CD4-positive, CD25-positive, alpha-beta regulatory T cell (primary cell): ENCODE results near the gene GRAPL. TPM values are rescaled to one million over a fixed set of nuclear protein-coding genes. Genes with fewer than 3 reads are reported as not detected.
"Not testable (repeated sequence)": the region's sequence is repeated elsewhere in the genome, so short reads cannot be mapped to it uniquely, and the experiment has no call there.

Experiments
- ATAC-seq, 2 donors: fragments of 150-1000 bp; cut with Tn5 transposase; one replicate each; pipeline ENCODE4 v1.10.0; 2021; ENCODE audit warnings: low read depth in 2 of 2, moderate number of reproducible peaks in 2 of 2, moderate library complexity in 1 of 2
- DNase-seq, 3 donors: peaks; one replicate each; pipeline versions ENCODE4 v3.0.0 to v3.0.0-alpha.2; 2012 to 2022; ENCODE audit warnings: mixed read lengths in 1 of 3
- H3K27ac ChIP-seq: one replicate; pipeline ENCODE4 v1.7.0; 2013; ENCODE audit warnings: mild to moderate bottlenecking, low read length; ENCODE audit not compliant: insufficient read depth, poor library complexity, severe bottlenecking
- H3K27me3 ChIP-seq: one replicate; pipeline ENCODE4 v1.7.0; 2013; ENCODE audit warnings: low read length; ENCODE audit not compliant: control insufficient read depth, insufficient read depth
- H3K36me3 ChIP-seq: one replicate; pipeline ENCODE4 v1.7.0; 2013; ENCODE audit warnings: mild to moderate bottlenecking, low read length, moderate library complexity; ENCODE audit not compliant: control insufficient read depth, insufficient read depth
- H3K4me1 ChIP-seq: 2 replicates; pipeline ENCODE4 v1.7.0; 2013; ENCODE audit warnings: mild to moderate bottlenecking, low read length; ENCODE audit not compliant: insufficient read depth, control insufficient read depth, poor library complexity, severe bottlenecking
- H3K4me3 ChIP-seq: one replicate; pipeline ENCODE4 v1.7.0; 2013; ENCODE audit warnings: low read depth, mild to moderate bottlenecking, low read length, moderate library complexity
- H3K9me3 ChIP-seq, 2 experiments: 1 replicate in 1 of 2; 2 replicates in 1 of 2; pipeline ENCODE4 v1.7.0; 2013; ENCODE audit warnings: low read length in 2 of 2, mild to moderate bottlenecking in 1 of 2, moderate library complexity in 1 of 2; ENCODE audit not compliant: control insufficient read depth in 2 of 2
- H3K27ac Mint-ChIP-seq, 3 donors: one replicate each; pipeline ENCODE4 v1.8.0; 2020 to 2022; ENCODE audit warnings: mild to moderate bottlenecking in 3 of 3, mixed read lengths in 3 of 3, moderate library complexity in 2 of 3
- H3K27me3 Mint-ChIP-seq: one replicate; pipeline ENCODE4 v1.8.0; 2022; ENCODE audit warnings: mild to moderate bottlenecking, mixed read lengths
- H3K36me3 Mint-ChIP-seq: one replicate; pipeline ENCODE4 v1.8.0; 2020; ENCODE audit warnings: mixed read lengths
- H3K4me1 Mint-ChIP-seq, 4 donors: one replicate each; pipeline ENCODE4 v1.8.0; 2020 to 2022; ENCODE audit warnings: mixed read lengths in 4 of 4, mild to moderate bottlenecking in 1 of 4
- H3K4me3 Mint-ChIP-seq, 4 donors: one replicate each; pipeline ENCODE4 v1.8.0; 2020 to 2022; ENCODE audit warnings: mild to moderate bottlenecking in 4 of 4, mixed read lengths in 4 of 4, moderate library complexity in 3 of 4
- H3K9me3 Mint-ChIP-seq, 7 donors: one replicate each; pipeline ENCODE4 v1.8.0; 2020 to 2022; ENCODE audit warnings: mixed read lengths in 7 of 7, mild to moderate bottlenecking in 3 of 7, moderate library complexity in 2 of 7
- polyA plus RNA-seq, 4 donors: library from polyadenylated mRNA; unstranded; fragments of 300-500 nt; fragmentation: Illumina TruSeq; gene quantifications; one replicate each; pipeline ENCODE4 v1.2.3, GENCODE V29; 2021
- total RNA-seq: library from RNA; stranded (reverse); gene quantifications from one replicate; pipeline ENCODE4 v1.2.3, GENCODE V29; 2022

Gene GRAPL
- total and polyA plus RNA-seq, 5 donors from 2014 or later, result 0.80 to 37.1 (median 1.4) TPM

GRCh38 chr17:19142419-19142818 lies 15.0 kb downstream of the GRAPL start:
- H3K27ac ChIP-seq, H3K4me1 Mint-ChIP-seq, H3K27me3 Mint-ChIP-seq, H3K27ac Mint-ChIP-seq, H3K4me3 Mint-ChIP-seq, H3K36me3 Mint-ChIP-seq, H3K4me3 ChIP-seq, H3K9me3 Mint-ChIP-seq, H3K36me3 ChIP-seq, DNase-seq, H3K27me3 ChIP-seq, H3K9me3 ChIP-seq, H3K4me1 ChIP-seq: not testable (repeated sequence)
- peak in 1 of 2 donors; percentile 32 for ATAC-seq

- not testable (repeated sequence) for DNase-seq, H3K9me3 ChIP-seq, ATAC-seq, H3K27ac Mint-ChIP-seq, H3K27ac ChIP-seq, H3K4me1 ChIP-seq, H3K27me3 ChIP-seq, H3K4me1 Mint-ChIP-seq, H3K36me3 ChIP-seq, H3K9me3 Mint-ChIP-seq, H3K4me3 Mint-ChIP-seq, H3K4me3 ChIP-seq, H3K27me3 Mint-ChIP-seq, H3K36me3 Mint-ChIP-seq
Measured at GRCh38 chr17:19143097-19143777, 15.8 kb downstream of the GRAPL start.

DNA sequence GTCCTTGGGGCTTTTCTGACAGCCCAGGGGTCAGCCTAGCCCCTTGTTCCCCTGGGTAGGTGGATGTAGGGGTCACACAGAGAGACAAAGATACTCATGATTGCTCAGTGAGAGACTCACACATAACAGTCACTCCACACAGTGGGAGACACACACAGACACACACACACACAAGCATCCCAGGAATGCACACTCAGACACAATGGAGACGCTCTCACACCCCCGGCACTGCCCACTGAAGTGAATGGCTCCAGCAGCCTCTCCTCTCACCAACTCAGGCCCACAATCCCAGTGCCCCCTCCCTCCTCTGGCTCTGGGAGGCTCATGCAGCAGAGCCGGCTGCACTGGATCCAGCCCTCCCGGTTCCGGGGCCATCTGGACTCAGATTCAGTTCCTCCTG lies 17.0 kb downstream of the GRAPL start:
- not testable (repeated sequence) for H3K4me1 Mint-ChIP-seq, H3K36me3 ChIP-seq, DNase-seq, H3K4me1 ChIP-seq, H3K27me3 Mint-ChIP-seq, H3K4me3 ChIP-seq, H3K36me3 Mint-ChIP-seq, ATAC-seq, H3K9me3 ChIP-seq, H3K9me3 Mint-ChIP-seq, H3K27me3 ChIP-seq, H3K4me3 Mint-ChIP-seq, H3K27ac Mint-ChIP-seq, H3K27ac ChIP-seq

GRCh38 chr17:19145471-19145870 lies 18.1 kb downstream of the GRAPL start:
- H3K4me1 Mint-ChIP-seq, ATAC-seq, H3K27me3 ChIP-seq, H3K27ac ChIP-seq, DNase-seq, H3K36me3 Mint-ChIP-seq, H3K4me1 ChIP-seq, H3K27me3 Mint-ChIP-seq, H3K4me3 ChIP-seq, H3K9me3 ChIP-seq, H3K36me3 ChIP-seq, H3K9me3 Mint-ChIP-seq, H3K4me3 Mint-ChIP-seq, H3K27ac Mint-ChIP-seq: not testable (repeated sequence)

DNA sequence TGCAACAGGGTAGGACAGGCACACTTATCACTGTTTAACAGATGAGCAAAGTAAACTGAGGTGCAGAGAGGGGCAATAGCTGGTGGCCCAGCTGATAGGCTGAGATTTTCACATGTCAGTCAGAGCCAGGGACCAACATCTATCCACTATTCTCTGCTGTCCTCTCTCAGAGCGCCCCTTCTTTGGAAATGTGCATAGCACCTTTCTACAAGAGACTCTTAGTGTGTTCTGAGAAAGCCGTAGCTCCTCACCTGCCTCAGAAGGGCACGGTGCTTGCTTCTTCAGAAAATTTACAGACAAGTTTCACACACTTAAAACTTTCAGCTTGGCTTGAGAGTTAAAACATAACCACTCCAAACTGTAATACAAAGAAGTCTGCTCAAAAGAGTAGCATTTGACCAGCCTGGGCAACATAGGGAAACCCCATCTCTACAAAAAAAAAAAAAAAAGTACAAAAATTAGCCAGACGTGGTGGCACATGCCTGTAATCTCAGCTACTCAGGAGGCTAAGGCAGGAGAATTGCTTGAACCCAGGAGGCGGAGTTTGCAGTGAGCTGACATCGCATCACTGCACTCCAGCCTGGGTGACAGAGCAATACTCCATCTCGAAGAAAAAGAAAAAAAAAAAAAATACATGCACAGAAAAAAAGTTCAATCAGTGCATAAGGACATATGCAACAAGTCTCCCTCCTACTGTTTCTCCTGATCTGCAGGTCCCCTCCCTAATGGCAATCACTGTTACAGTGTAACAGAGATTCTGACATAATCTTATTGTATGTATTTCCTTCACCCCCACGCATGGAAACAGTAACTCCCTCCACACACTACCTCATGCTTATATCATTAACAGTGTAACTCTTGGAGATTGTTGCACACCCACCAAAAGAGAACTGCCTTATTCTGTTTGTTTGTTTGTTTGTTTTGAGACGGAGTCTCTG lies 23.6 kb downstream of the GRAPL start:
- not testable (repeated sequence) for H3K36me3 Mint-ChIP-seq, ATAC-seq, H3K27me3 Mint-ChIP-seq, H3K9me3 Mint-ChIP-seq, H3K4me3 Mint-ChIP-seq, H3K4me1 Mint-ChIP-seq, H3K4me3 ChIP-seq, H3K36me3 ChIP-seq, H3K27me3 ChIP-seq, H3K9me3 ChIP-seq, H3K4me1 ChIP-seq, DNase-seq, H3K27ac Mint-ChIP-seq, H3K27ac ChIP-seq

DNA sequence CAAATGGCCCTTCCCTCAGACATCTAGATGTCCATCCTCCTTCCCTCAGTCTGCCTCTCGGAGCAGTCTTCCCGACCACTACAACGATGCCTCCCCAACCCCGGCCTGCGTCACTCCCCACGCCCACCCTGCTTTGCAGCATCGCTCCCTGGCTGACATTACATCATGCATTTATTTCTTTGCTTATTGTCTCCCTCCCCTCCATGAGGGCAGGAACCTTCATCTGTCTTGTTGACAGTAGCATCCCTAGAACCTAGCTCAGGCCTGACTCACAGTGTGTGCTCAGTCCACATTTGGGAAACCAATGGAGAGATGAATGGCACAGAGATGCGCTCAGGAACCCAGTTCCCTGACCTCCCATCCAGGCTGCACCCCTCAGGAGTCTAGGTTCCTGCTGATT lies 30.2 kb downstream of the GRAPL start:
- not testable (repeated sequence) for H3K4me3 ChIP-seq, H3K27me3 Mint-ChIP-seq, DNase-seq, H3K27ac ChIP-seq, H3K27me3 ChIP-seq, H3K27ac Mint-ChIP-seq, H3K9me3 Mint-ChIP-seq, H3K4me3 Mint-ChIP-seq, H3K4me1 Mint-ChIP-seq, H3K36me3 ChIP-seq, ATAC-seq, H3K4me1 ChIP-seq, H3K36me3 Mint-ChIP-seq, H3K9me3 ChIP-seq

DNA sequence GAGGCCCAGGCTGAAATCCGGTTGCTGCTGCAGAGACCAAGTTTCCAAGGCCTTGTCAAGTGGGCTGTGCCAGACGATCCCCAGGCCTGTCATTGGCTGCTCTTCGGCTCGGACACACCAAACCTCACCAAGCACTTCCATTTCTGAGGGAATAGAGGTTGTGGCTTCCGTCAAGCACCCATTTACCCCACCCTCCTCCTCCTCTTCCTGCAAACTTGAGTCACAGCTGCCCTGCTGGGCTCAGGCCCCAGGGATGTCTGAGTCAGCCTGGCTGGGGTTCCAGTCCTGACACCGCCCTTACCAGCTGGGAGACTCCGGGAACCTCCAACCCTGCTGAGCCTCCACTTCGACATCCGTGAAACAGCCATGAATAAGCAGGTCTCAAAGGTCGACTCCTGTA lies 31.1 kb downstream of the GRAPL start:
- not testable (repeated sequence) for ATAC-seq, H3K27me3 Mint-ChIP-seq, H3K4me1 Mint-ChIP-seq, H3K27ac ChIP-seq, H3K9me3 ChIP-seq, H3K4me1 ChIP-seq, H3K36me3 ChIP-seq, H3K36me3 Mint-ChIP-seq, H3K27ac Mint-ChIP-seq, H3K4me3 ChIP-seq, H3K27me3 ChIP-seq, H3K9me3 Mint-ChIP-seq, DNase-seq, H3K4me3 Mint-ChIP-seq

DNA sequence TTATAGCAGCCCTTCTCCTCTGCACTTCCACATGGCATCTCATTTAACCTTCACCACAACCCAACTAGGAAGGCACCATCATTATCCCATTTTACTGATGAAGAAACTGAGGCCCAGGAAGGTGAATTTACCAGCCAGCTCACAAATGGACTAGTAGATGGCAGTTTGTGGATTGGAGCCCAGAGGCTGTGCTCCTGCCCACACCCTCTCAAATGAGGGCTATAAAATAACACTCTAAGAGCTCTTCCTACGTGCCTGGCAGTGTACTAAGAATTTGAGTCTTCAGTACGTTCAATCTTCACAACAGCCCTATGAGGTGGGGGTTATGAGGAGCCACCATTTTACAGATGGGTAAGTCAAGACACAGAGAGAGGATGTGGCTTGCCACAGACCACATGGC lies 31.5 kb downstream of the GRAPL start:
- H3K36me3 ChIP-seq, H3K4me1 Mint-ChIP-seq, H3K4me1 ChIP-seq, H3K27me3 ChIP-seq, H3K27ac Mint-ChIP-seq, ATAC-seq, H3K27me3 Mint-ChIP-seq, H3K4me3 ChIP-seq, H3K27ac ChIP-seq, H3K9me3 ChIP-seq, DNase-seq, H3K4me3 Mint-ChIP-seq, H3K9me3 Mint-ChIP-seq, H3K36me3 Mint-ChIP-seq: not testable (repeated sequence)
